ENCODE results near the gene TMEM239. TPM values are rescaled to one million over a fixed set of nuclear protein-coding genes. Genes with fewer than 3 reads are reported as not detected.
"Not testable (repeated sequence)": the region's sequence is repeated elsewhere in the genome, so short reads cannot be mapped to it uniquely, and the experiment has no call there.

TMEM239 gene
- polyA plus RNA-seq (ENCODE audit: insufficient read length) = not detected

GRCh38 chr20:2816030-2816582 is at the start of gene TMEM239:
TSS of gene TMEM239 (plus strand) at chr20:2816364. CDS start at chr20:2816555, 191 bp downstream.
- no peak for DNase-seq

- no peak for DNase-seq
Observed at GRCh38 chr20:2767768-2768631, 48.2 kb upstream of the TMEM239 start.

GRCh38 chr20:2768632-2769015 is 47.5 kb upstream of the TMEM239 start:
- no peak for DNase-seq

- not testable (repeated sequence) for DNase-seq
Observed at GRCh38 chr20:2770091-2770490, 46.1 kb upstream of the TMEM239 start.

DNA sequence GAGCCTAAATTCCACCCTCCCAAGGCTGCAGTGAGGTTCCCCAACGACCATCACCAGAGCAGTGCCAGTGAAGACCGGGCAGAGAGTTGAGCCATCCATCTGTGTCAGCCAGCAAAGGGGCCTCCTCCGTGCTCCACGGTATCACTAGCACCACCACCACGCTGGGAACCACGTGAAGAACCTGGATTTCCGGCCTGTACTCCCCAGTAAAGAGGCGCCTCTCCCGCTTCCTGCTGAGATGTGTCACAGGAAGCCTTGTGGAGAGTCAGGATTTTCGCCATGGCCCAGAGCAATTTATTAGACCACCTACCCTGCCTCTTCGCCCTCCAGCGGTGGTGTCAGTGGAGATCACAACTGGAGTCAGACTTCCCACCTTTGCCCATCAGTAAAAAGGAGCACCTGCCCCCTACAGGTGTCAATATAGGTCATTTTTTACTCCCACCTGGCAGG is 44.5 kb upstream of the TMEM239 start:
- no peak for DNase-seq

DNA sequence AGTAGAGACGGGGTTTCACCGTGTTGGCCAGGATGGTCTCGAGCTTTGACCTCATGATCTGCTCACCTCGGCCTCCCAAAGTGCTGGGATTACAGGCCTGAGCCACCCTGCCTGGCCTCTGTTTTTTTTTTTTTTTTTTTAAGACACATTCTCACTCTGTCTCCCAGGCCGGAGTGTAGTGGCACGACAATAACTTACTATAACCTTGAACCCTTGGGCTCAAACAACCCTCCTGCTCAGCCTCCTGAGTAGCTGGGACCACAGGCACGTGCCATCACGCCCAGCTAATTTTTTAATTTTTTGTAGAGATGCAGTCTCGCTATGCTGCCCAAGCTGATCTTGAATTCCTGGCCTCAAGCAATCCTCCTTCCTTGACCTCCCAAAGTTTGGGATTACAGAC is 42.4 kb upstream of the TMEM239 start:
- no peak for DNase-seq

GRCh38 chr20:2775139-2775538 is 41.0 kb upstream of the TMEM239 start:
- DNase-seq = no peak

- no peak for DNase-seq
Observed at GRCh38 chr20:2778602-2779321, 37.4 kb upstream of the TMEM239 start.

- no peak for DNase-seq
Observed at GRCh38 chr20:2780948-2781347, 35.2 kb upstream of the TMEM239 start.

DNA sequence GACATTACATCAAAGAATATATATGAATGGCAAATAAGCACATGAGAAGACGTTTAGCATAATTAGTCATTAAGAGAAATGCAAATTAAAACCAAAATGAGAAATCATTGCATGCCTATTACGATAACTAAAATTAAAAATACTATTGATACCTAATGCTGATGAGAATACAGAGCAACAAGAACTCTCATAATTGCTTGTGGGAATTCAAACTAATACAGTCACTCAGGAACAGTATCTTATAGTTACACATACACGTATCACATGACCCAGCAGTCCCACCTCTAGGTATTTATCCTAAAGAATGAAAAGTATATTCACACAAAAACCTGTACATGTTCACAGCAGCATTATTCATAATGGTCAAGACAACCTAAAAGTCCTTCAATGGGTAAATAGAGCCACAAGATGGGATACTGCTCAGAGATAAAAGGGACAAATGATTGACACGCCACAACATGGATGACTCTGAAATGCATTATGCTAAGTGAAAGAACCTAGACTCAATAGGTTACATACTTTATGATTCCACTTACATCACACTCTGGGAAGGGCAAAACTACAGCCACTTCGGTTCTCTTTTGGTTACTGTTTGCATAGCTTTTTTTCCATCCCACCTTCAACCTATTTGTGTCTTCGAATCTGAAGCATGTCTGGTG is 32.1 kb upstream of the TMEM239 start:
- no peak for DNase-seq

DNA sequence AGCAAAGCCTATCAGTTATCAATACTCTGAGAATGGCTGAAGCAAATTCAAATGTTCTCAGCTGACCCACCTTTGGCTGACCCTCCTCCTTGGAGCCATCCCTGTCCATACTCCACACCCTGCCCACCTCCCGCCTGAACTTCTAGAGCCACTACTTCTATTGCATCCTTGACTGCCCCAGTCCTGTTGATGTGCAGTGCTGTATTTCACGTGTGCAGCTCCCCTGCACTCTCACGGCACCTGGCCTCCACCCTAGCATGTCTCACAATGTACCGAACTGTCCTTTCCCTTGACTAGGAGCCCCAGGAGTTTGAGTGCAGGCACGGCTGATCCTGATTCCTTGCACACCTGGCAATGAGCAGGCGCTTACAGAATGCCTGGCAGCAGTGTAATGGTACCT is 22.7 kb upstream of the TMEM239 start:
- DNase-seq = no peak

DNA sequence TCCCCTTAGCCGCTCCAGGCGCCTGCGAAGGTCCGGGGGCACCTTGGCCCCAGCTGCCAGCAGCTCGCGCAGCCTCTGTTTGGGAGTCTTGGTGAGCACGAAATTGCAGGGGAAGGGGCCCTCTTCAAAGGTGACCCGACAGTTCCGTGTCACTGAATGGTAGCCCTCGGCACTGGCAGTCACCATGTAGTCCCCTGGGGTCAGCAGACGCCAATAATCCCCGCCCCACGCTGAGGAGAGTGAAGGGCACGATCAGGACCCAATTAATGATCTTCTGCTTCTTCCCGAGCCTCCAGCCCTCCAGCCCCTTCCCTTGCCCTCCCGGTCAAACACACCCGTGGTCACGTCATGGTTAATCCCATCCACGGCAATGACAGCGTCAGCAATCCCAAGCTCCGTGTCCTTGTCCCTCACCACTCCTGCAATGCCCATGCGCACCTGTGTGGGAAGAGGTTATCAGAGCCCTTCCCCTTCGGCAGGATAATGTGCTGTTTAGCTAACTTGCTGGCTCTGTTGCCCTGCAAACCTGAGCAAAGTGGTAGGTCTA is 21.9 kb upstream of the TMEM239 start:
- no peak for DNase-seq

GRCh38 chr20:2794866-2795447 is 21.2 kb upstream of the TMEM239 start:
- DNase-seq = no peak

GRCh38 chr20:2795451-2795850 is 20.7 kb upstream of the TMEM239 start:
- no peak for DNase-seq

- no peak for DNase-seq
Observed at GRCh38 chr20:2796011-2796660, 20.0 kb upstream of the TMEM239 start.

DNA sequence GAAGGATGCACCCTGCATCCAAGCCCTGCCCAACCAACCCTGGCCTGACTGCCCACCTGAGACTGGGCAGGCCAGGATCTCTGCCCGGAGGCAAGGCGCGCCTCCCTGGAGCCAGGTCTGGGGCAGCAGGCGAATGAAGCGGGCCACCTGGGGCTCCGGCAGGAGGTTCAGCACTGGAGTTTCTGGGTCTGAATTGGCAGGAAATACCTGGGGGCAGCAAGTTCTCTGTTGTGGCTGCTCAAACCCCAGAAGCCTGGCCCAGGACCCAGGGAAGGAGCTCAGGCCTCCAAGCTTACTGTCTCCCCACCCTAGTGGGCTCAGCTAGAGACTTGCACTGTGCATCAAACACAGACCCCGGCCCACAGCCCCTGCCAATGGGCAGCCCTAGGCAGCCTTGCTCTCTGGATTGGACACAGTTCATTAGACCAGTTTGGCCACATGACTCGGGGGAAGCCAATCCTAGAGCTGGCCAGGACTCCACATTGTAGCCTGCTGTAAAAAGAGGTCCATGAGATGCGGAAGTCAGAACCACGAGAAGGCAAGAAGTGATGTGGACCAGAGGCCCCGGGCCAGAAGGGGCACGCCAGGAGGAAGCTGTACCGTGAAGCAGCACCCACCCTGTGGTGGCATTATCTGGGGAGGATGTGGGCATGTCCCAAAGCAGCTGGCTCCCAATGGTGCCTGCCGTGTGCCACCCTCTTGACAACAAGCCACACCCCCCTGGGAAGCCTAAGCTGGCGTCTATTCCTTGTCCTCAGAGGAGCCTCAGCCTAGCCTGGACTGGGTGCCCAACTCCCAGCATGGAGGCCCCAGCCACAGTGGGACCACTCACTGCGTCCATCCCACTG is 18.8 kb upstream of the TMEM239 start:
- DNase-seq = no peak

GRCh38 chr20:2798095-2798805 is 17.9 kb upstream of the TMEM239 start:
- no peak for DNase-seq

DNA sequence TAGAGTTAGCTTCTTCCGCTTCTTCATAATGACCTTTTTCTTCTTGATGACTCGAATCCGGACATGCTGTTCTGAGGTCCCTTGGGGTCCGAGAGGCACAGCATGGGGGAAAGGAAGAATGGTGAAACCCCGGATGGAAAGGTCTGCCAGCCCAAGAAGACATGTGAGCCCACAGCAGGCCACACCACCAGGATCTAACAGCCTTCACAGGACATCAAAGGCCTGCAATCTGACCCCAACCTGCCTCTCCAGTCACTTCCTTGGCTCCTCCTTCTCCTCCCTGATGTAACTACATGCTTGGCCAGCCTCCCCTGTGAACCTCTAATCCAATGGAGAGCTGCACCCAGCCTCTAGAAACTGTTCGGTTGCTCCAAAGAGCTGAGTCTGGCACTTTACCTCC is 17.4 kb upstream of the TMEM239 start:
- no peak for DNase-seq

- DNase-seq = no peak
Observed at GRCh38 chr20:2799271-2799670, 16.9 kb upstream of the TMEM239 start.
